SU-DHL-6 (cell line): Measurements from ENCODE around the gene IFNG.

Source experiments
- EZH2phosphoT487 ChIP-seq: fragments of 200-600 bp; sonication (generic), shearing (Covaris generic); conservative IDR thresholded peaks from 2 replicates; pipeline ENCODE4 v1.6.1; 2018; ENCODE audit warnings: mild to moderate bottlenecking, antibody characterized with exemption, low read length, moderate library complexity, mixed read lengths
- TF ChIP-seq, protein P1 (sequence below): fragments of 200-600 bp; sonication (generic); IDR thresholded peaks from one replicate; pipeline ENCODE4 v1.5.1; 2017; ENCODE audit warnings: antibody characterized with exemption, mild to moderate bottlenecking, low read length, moderate library complexity; ENCODE audit not compliant: insufficient read depth, poor library complexity, severe bottlenecking

DNA sequence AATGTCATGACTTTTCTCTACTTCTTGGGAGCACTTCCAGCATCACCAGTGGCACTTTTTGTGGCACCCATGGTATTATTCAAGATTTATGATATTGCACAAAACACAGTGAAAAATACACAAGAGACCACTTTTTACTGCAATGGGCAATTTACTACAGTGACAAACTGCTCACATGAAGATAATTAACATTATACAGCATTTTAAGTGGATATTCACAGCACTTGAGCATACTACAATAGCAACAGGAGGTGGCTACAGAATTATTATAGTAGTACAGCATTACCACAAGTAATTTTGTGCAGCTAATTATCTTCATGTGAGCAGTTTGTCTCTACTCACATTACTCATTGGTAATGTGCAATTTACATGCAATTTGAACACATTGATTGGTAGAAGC, 47.7 kb upstream of the IFNG start:
- TF ChIP-seq, protein P1, sequence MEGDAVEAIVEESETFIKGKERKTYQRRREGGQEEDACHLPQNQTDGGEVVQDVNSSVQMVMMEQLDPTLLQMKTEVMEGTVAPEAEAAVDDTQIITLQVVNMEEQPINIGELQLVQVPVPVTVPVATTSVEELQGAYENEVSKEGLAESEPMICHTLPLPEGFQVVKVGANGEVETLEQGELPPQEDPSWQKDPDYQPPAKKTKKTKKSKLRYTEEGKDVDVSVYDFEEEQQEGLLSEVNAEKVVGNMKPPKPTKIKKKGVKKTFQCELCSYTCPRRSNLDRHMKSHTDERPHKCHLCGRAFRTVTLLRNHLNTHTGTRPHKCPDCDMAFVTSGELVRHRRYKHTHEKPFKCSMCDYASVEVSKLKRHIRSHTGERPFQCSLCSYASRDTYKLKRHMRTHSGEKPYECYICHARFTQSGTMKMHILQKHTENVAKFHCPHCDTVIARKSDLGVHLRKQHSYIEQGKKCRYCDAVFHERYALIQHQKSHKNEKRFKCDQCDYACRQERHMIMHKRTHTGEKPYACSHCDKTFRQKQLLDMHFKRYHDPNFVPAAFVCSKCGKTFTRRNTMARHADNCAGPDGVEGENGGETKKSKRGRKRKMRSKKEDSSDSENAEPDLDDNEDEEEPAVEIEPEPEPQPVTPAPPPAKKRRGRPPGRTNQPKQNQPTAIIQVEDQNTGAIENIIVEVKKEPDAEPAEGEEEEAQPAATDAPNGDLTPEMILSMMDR: no peak
- no peak for TF ChIP-seq EZH2phosphoT487
